ENCODE data around the gene MAN1A1. TPM values are rescaled to one million over a fixed set of nuclear protein-coding genes. Genes with fewer than 3 reads are reported as not detected.

Gene MAN1A1
- total and polyA plus RNA-seq, 2 of the 8 experiments (the other 6 are each of a cell fraction or from before 2014, with no cell fraction given), result 1.8 to 5.4 TPM

DNA sequence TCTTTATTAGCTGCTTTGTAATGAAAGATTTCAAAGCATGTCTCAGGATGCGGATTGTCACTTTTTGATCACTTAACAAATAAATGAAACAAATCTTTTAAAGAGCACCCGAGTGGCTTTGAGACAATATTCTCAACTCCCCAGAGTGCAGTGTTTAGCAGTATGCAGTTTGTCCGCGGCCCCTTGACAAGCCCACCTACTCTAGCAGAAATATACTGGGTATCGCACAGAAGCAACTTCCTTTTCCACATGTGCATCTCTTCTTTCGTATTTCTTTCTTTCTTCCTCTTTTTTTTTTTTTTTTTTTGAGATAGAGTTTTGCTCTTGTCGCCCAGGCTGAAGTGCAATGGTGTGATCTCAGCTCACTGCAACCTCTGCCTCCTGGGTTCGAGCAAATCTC is 186.6 kb downstream of the MAN1A1 start (continued):
- TF ChIP-seq, protein P1, sequence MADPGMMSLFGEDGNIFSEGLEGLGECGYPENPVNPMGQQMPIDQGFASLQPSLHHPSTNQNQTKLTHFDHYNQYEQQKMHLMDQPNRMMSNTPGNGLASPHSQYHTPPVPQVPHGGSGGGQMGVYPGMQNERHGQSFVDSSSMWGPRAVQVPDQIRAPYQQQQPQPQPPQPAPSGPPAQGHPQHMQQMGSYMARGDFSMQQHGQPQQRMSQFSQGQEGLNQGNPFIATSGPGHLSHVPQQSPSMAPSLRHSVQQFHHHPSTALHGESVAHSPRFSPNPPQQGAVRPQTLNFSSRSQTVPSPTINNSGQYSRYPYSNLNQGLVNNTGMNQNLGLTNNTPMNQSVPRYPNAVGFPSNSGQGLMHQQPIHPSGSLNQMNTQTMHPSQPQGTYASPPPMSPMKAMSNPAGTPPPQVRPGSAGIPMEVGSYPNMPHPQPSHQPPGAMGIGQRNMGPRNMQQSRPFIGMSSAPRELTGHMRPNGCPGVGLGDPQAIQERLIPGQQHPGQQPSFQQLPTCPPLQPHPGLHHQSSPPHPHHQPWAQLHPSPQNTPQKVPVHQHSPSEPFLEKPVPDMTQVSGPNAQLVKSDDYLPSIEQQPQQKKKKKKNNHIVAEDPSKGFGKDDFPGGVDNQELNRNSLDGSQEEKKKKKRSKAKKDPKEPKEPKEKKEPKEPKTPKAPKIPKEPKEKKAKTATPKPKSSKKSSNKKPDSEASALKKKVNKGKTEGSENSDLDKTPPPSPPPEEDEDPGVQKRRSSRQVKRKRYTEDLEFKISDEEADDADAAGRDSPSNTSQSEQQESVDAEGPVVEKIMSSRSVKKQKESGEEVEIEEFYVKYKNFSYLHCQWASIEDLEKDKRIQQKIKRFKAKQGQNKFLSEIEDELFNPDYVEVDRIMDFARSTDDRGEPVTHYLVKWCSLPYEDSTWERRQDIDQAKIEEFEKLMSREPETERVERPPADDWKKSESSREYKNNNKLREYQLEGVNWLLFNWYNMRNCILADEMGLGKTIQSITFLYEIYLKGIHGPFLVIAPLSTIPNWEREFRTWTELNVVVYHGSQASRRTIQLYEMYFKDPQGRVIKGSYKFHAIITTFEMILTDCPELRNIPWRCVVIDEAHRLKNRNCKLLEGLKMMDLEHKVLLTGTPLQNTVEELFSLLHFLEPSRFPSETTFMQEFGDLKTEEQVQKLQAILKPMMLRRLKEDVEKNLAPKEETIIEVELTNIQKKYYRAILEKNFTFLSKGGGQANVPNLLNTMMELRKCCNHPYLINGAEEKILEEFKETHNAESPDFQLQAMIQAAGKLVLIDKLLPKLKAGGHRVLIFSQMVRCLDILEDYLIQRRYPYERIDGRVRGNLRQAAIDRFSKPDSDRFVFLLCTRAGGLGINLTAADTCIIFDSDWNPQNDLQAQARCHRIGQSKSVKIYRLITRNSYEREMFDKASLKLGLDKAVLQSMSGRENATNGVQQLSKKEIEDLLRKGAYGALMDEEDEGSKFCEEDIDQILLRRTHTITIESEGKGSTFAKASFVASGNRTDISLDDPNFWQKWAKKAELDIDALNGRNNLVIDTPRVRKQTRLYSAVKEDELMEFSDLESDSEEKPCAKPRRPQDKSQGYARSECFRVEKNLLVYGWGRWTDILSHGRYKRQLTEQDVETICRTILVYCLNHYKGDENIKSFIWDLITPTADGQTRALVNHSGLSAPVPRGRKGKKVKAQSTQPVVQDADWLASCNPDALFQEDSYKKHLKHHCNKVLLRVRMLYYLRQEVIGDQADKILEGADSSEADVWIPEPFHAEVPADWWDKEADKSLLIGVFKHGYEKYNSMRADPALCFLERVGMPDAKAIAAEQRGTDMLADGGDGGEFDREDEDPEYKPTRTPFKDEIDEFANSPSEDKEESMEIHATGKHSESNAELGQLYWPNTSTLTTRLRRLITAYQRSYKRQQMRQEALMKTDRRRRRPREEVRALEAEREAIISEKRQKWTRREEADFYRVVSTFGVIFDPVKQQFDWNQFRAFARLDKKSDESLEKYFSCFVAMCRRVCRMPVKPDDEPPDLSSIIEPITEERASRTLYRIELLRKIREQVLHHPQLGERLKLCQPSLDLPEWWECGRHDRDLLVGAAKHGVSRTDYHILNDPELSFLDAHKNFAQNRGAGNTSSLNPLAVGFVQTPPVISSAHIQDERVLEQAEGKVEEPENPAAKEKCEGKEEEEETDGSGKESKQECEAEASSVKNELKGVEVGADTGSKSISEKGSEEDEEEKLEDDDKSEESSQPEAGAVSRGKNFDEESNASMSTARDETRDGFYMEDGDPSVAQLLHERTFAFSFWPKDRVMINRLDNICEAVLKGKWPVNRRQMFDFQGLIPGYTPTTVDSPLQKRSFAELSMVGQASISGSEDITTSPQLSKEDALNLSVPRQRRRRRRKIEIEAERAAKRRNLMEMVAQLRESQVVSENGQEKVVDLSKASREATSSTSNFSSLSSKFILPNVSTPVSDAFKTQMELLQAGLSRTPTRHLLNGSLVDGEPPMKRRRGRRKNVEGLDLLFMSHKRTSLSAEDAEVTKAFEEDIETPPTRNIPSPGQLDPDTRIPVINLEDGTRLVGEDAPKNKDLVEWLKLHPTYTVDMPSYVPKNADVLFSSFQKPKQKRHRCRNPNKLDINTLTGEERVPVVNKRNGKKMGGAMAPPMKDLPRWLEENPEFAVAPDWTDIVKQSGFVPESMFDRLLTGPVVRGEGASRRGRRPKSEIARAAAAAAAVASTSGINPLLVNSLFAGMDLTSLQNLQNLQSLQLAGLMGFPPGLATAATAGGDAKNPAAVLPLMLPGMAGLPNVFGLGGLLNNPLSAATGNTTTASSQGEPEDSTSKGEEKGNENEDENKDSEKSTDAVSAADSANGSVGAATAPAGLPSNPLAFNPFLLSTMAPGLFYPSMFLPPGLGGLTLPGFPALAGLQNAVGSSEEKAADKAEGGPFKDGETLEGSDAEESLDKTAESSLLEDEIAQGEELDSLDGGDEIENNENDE (IDR thresholded peaks at IDR 0.05; ENCODE audit: insufficient replicate concordance, low read length), result no peak
- TF ChIP-seq SP1 (IDR thresholded peaks at IDR 0.05; ENCODE audit: low read depth, low read length) (no peak), CEBPB (IDR thresholded peaks at IDR 0.05; ENCODE audit: low read depth, low read length) (no peak), CBX5 (IDR thresholded peaks at IDR 0.05; ENCODE audit: low read depth, low read length) (no peak), BACH1 (IDR thresholded peaks at IDR 0.05; ENCODE audit: low read length) (no peak), SUZ12 (IDR thresholded peaks at IDR 0.05; ENCODE audit: low read length) (no peak), JUND (IDR thresholded peaks at IDR 0.05; ENCODE audit: low read length) (no peak), PHF8 (conservative IDR thresholded peaks at IDR 0.05; ENCODE audit: low read depth, low read length) (no peak)
